Tibial nerve (tissue), 3 donors: Measurements from ENCODE around the gene GRID1.

Experiments used
- CTCF ChIP-seq, 5 experiments: fragments of 200-600 bp in 3 of 5; fragments of 450-650 bp in 2 of 5; sonication (generic) in 3 of 5; IDR thresholded peaks; one replicate each; pipeline ENCODE4 v1.5.1; 2016 to 2019; ENCODE audit warnings: antibody characterized with exemption in 5 of 5, mild to moderate bottlenecking in 3 of 5, moderate library complexity in 2 of 5
- POLR2A ChIP-seq, 2 donors: fragments of 450-650 bp; IDR thresholded peaks; one replicate each; pipeline ENCODE4 v1.6.1; 2017; ENCODE audit warnings: antibody characterized with exemption in 2 of 2, mild to moderate bottlenecking in 2 of 2, moderate library complexity in 2 of 2

DNA sequence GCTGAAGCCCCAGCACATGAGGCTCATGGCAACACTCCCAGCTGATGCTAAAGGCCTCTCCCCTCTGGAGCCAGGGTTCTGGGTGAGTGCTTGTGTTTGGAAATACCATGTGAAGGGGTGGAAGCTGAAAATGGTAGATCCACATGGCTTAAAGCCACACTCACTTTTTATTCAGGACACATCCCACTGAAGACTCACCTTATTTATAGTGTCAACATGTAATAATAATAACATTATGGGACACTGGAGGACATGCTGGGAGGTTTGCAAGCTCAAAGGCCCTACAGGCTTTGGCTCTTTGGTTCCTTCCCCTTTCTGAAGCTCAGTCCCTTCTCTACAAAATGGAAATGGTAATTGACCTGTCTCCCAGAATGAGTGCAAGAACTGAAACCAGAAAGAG lies 318.0 kb downstream of the GRID1 start:
- TF ChIP-seq POLR2A (IDR thresholded peaks at IDR 0.05) (no peak), CTCF (IDR thresholded peaks at IDR 0.05) (no peak)
